Activated effector memory CD4-positive, alpha-beta T cell treated with anti-CD3 and anti-CD28 coated beads, Interleukin-2, amount 50 U/mL, for 16 hours (primary cell): ENCODE results near the gene SLIT3.

ENCODE experiments used
- DNase-seq: peaks from one replicate; pipeline ENCODE4 v3.0.0-alpha.2; 2020

Gene SLIT3

GRCh38 chr5:168809218-168809617, 491.7 kb downstream of the SLIT3 start:
- DNase-seq, result no peak

GRCh38 chr5:168808051-168808616, 492.8 kb downstream of the SLIT3 start:
- DNase-seq, result no peak

GRCh38 chr5:168807287-168807686, 493.7 kb downstream of the SLIT3 start:
- no peak for DNase-seq

- DNase-seq, result no peak
Measured at GRCh38 chr5:168803541-168803940, 497.4 kb downstream of the SLIT3 start.

GRCh38 chr5:168802337-168802736, 498.6 kb downstream of the SLIT3 start:
- DNase-seq, result no peak

- DNase-seq, result no peak
Measured at GRCh38 chr5:168801567-168801966, 499.4 kb downstream of the SLIT3 start.

- DNase-seq, result no peak
Measured at GRCh38 chr5:168800701-168801100, 500.2 kb downstream of the SLIT3 start.

- no peak for DNase-seq
Measured at GRCh38 chr5:168798065-168799023, 502.6 kb downstream of the SLIT3 start.

GRCh38 chr5:168796593-168797580, 504.1 kb downstream of the SLIT3 start:
- DNase-seq, result no peak

- DNase-seq, result no peak
Measured at GRCh38 chr5:168796000-168796399, 504.9 kb downstream of the SLIT3 start.

GRCh38 chr5:168793841-168794837, 506.8 kb downstream of the SLIT3 start:
- no peak for DNase-seq

GRCh38 chr5:168792678-168793077, 508.3 kb downstream of the SLIT3 start:
- DNase-seq, result no peak

- DNase-seq, result no peak
Measured at GRCh38 chr5:168790671-168791250, 510.2 kb downstream of the SLIT3 start.

- DNase-seq, result no peak
Measured at GRCh38 chr5:168790002-168790635, 510.8 kb downstream of the SLIT3 start.

- DNase-seq, result no peak
Measured at GRCh38 chr5:168788786-168789185, 512.2 kb downstream of the SLIT3 start.

- no peak for DNase-seq
Measured at GRCh38 chr5:168788107-168788506, 512.8 kb downstream of the SLIT3 start.

- DNase-seq, result no peak
Measured at GRCh38 chr5:168786147-168786546, 514.8 kb downstream of the SLIT3 start.

- no peak for DNase-seq
Measured at GRCh38 chr5:168784454-168784853, 516.5 kb downstream of the SLIT3 start.

- no peak for DNase-seq
Measured at GRCh38 chr5:168781941-168782571, 518.9 kb downstream of the SLIT3 start.

GRCh38 chr5:168780888-168781287, 520.1 kb downstream of the SLIT3 start:
- no peak for DNase-seq
